GM12891 (cell line): ENCODE measurements around the gene KCTD21.

Source experiments
- POLR2A ChIP-seq: IDR thresholded peaks from 2 replicates; pipeline ENCODE4 v1.6.1; 2011; ENCODE audit warnings: low read depth, low read length, control low read depth
- POLR2AphosphoS5 ChIP-seq: IDR thresholded peaks from 2 replicates; pipeline ENCODE4 v1.6.1; 2011; ENCODE audit warnings: low read depth, low read length, control low read depth
- POU2F2 ChIP-seq: IDR thresholded peaks from 2 replicates; pipeline ENCODE4 v1.6.1; 2011; ENCODE audit warnings: low read depth, mild to moderate bottlenecking, control low read depth, low read length, moderate library complexity
- SPI1 ChIP-seq: IDR thresholded peaks from 2 replicates; pipeline ENCODE4 v1.6.1; 2011; ENCODE audit warnings: low read depth, low read length, control low read depth
- TAF1 ChIP-seq: IDR thresholded peaks from 2 replicates; pipeline ENCODE4 v1.6.1; 2011; ENCODE audit warnings: low read depth, low read length, control low read depth

DNA sequence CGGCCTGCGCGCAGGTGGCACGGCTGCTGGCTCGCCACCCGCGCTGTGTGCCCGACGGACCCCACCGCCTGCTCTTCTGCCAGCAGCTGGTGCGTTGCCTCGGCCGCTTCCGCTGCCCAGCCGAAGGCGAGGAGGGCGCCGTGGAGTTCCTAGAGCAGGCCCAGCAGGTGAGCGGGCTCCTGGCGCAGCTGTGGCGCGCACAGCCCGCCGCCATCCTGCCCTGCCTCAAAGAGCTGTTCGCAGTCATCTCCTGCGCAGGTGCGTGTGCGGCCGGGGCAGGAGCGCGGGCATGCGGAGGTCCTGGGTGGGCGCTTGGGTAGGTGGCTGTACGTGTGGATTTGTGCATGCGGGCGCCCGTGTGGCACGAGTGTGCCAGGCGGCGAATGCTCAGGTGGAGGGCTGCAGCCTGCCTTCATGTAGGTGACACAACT lies 8.2 kb upstream of the KCTD21 start:
- TF ChIP-seq POLR2A: no peak
- no peak for TF ChIP-seq SPI1
- no peak for TF ChIP-seq TAF1
- TF ChIP-seq POLR2AphosphoS5: no peak
- no peak for TF ChIP-seq POU2F2
